ENCODE measurements around the gene KCNS1.

KCNS1 gene

GRCh38 chr20:45096781-45097180 is 4.1 kb downstream of the KCNS1 start:
- TF ChIP-seq CTCF (IDR thresholded peaks at IDR 0.05; ENCODE audit: low read depth, low read length): no peak
- Histone ChIP-seq H3K36me3 (no peaks in the 10 kb centered on the region), H3K4me3 (ENCODE audit: low read depth, low read length) (no peak overlapping the region), H3K9me3 (ENCODE audit: severe bottlenecking) (no peaks in the 10 kb centered on the region), H3K27ac (no peak overlapping the region), H3K27me3 (ENCODE audit: insufficient read depth, low read depth, severe bottlenecking) (peaks cover 19% of the 10 kb centered on the region)
- DNase-seq: no peak

- Histone ChIP-seq H3K9me3 (ENCODE audit: severe bottlenecking) (no peaks in the 10 kb centered on the region), H3K27ac (no peak overlapping the region), H3K36me3 (no peaks in the 10 kb centered on the region), H3K27me3 (ENCODE audit: insufficient read depth, low read depth, severe bottlenecking) (peaks cover 12% of the 10 kb centered on the region), H3K4me3 (ENCODE audit: low read depth, low read length) (no peak overlapping the region)
- DNase-seq: peak; percentile 32
- TF ChIP-seq CTCF (IDR thresholded peaks at IDR 0.05; ENCODE audit: low read depth, low read length): peak; percentile 74
Observed at GRCh38 chr20:45095805-45096238, 5.1 kb downstream of the KCNS1 start.

- H3K27me3 ChIP-seq (ENCODE audit: insufficient read depth, low read depth, severe bottlenecking): peaks cover 9% of the 10 kb centered on the region
- no peaks in the 10 kb centered on the region for H3K9me3 ChIP-seq (ENCODE audit: severe bottlenecking)
- H3K27ac ChIP-seq: no peak overlapping the region
- no peak for TF ChIP-seq CTCF (IDR thresholded peaks at IDR 0.05; ENCODE audit: low read depth, low read length)
- no peaks in the 10 kb centered on the region for H3K36me3 ChIP-seq
- H3K4me3 ChIP-seq (ENCODE audit: low read depth, low read length): no peak overlapping the region
- no peak for DNase-seq
Observed at GRCh38 chr20:45094864-45095574, 5.9 kb downstream of the KCNS1 start.

GRCh38 chr20:45094201-45094600 is 6.7 kb downstream of the KCNS1 start:
- Histone ChIP-seq H3K27me3 (ENCODE audit: insufficient read depth, low read depth, severe bottlenecking) (peaks cover 8% of the 10 kb centered on the region), H3K4me3 (ENCODE audit: low read depth, low read length) (no peak overlapping the region), H3K27ac (no peak overlapping the region), H3K36me3 (no peaks in the 10 kb centered on the region), H3K9me3 (ENCODE audit: severe bottlenecking) (no peaks in the 10 kb centered on the region)
- no peak for TF ChIP-seq CTCF (IDR thresholded peaks at IDR 0.05; ENCODE audit: low read depth, low read length)
- no peak for DNase-seq

- DNase-seq: no peak
- H3K36me3 ChIP-seq: no peaks in the 10 kb centered on the region
- H3K9me3 ChIP-seq (ENCODE audit: severe bottlenecking): no peaks in the 10 kb centered on the region
- no peak for TF ChIP-seq CTCF (IDR thresholded peaks at IDR 0.05; ENCODE audit: low read depth, low read length)
- no peak overlapping the region for H3K27ac ChIP-seq
- no peak overlapping the region for H3K4me3 ChIP-seq (ENCODE audit: low read depth, low read length)
- peaks cover 5% of the 10 kb centered on the region for H3K27me3 ChIP-seq (ENCODE audit: insufficient read depth, low read depth, severe bottlenecking)
Observed at GRCh38 chr20:45092898-45093297, 8.0 kb downstream of the KCNS1 start.

GRCh38 chr20:45091366-45091765 is 9.6 kb downstream of the KCNS1 start:
- Histone ChIP-seq H3K4me3 (ENCODE audit: low read depth, low read length) (no peak overlapping the region), H3K9me3 (ENCODE audit: severe bottlenecking) (no peaks in the 10 kb centered on the region), H3K27me3 (ENCODE audit: insufficient read depth, low read depth, severe bottlenecking) (no peaks in the 10 kb centered on the region), H3K27ac (no peak overlapping the region), H3K36me3 (no peaks in the 10 kb centered on the region)
- no peak for TF ChIP-seq CTCF (IDR thresholded peaks at IDR 0.05; ENCODE audit: low read depth, low read length)
- no peak for DNase-seq

Data from WERI-Rb-1 (cell line).